GM12875 (cell line): ENCODE measurements around the gene GSTO2.
"Not testable (repeated sequence)": the region's sequence is repeated elsewhere in the genome, so short reads cannot be mapped to it uniquely, and the experiment has no call there.

Experiments
- H3K4me3 ChIP-seq: one replicate; pipeline ENCODE4 v1.5.1; 2011; ENCODE audit warnings: low read depth, low read length, control low read depth
- TF ChIP-seq, protein P1 (sequence below): IDR thresholded peaks from 2 replicates; pipeline ENCODE4 v1.5.1; 2011; ENCODE audit warnings: low read depth, mild to moderate bottlenecking, control low read depth, inconsistent platforms, low read length, moderate library complexity, borderline replicate concordance; ENCODE audit not compliant: insufficient read depth

The GSTO2 gene

GRCh38 chr10:104233817-104234216 is 35.2 kb upstream of the GSTO2 start:
- H3K4me3 ChIP-seq: no peak overlapping the region
- TF ChIP-seq, protein P1, sequence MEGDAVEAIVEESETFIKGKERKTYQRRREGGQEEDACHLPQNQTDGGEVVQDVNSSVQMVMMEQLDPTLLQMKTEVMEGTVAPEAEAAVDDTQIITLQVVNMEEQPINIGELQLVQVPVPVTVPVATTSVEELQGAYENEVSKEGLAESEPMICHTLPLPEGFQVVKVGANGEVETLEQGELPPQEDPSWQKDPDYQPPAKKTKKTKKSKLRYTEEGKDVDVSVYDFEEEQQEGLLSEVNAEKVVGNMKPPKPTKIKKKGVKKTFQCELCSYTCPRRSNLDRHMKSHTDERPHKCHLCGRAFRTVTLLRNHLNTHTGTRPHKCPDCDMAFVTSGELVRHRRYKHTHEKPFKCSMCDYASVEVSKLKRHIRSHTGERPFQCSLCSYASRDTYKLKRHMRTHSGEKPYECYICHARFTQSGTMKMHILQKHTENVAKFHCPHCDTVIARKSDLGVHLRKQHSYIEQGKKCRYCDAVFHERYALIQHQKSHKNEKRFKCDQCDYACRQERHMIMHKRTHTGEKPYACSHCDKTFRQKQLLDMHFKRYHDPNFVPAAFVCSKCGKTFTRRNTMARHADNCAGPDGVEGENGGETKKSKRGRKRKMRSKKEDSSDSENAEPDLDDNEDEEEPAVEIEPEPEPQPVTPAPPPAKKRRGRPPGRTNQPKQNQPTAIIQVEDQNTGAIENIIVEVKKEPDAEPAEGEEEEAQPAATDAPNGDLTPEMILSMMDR: no peak

GRCh38 chr10:104234934-104235333 is 34.0 kb upstream of the GSTO2 start:
- no peak overlapping the region for H3K4me3 ChIP-seq
- TF ChIP-seq, protein P1: no peak

GRCh38 chr10:104235801-104236200 is 33.2 kb upstream of the GSTO2 start:
- TF ChIP-seq, protein P1: no peak
- no peak overlapping the region for H3K4me3 ChIP-seq

- H3K4me3 ChIP-seq: no peak overlapping the region
- TF ChIP-seq, protein P1: no peak
Measured at GRCh38 chr10:104240078-104240477, 28.9 kb upstream of the GSTO2 start.

DNA sequence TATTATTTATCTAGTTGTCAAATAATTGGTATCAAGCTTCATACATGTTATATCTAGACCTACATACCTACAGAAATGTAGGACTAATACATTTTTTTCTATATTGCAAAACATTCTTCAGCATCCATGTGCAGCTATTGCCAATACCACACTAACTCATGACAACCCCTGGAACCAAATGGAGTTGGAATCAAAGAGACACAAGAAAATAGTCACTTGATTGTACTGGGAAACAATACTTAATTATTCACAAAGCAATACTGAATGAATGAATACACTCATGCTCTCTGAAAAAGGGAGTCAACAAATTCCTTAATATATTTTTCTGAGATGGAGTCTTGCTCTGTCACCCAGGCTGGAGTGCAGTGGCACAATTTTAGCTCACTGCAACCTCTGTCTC is 26.4 kb upstream of the GSTO2 start:
- H3K4me3 ChIP-seq: no peak overlapping the region
- TF ChIP-seq, protein P1: no peak

- not testable (repeated sequence) for H3K4me3 ChIP-seq
Measured at GRCh38 chr10:104243009-104243408, 26.0 kb upstream of the GSTO2 start.

DNA sequence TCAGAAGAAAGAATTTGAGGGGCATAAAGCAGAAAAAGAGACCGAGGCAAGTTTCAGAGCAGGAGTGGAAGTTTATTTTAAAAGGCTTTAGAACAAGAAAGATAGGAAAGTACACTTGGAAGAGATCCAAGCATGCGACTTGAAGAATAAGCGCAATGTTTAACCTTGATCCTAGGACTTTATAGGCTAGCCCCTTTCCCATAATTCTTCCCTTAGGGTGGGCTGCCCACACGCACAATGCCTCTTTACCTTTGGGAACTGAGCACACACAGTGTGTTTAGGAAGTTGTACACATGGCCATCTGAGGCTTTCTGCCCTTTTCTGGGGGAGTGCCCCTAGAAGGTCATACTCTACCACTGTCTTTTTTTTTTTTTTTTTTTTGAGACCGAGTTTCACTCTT is 25.5 kb upstream of the GSTO2 start:
- no peak overlapping the region for H3K4me3 ChIP-seq
- TF ChIP-seq, protein P1: no peak

GRCh38 chr10:104245066-104245632 is 23.8 kb upstream of the GSTO2 start:
- TF ChIP-seq, protein P1: no peak
- no peak overlapping the region for H3K4me3 ChIP-seq
